ENCODE data around the gene URI1.
"Not testable (repeated sequence)": the region's sequence is repeated elsewhere in the genome, so short reads cannot be mapped to it uniquely, and the experiment has no call there.

URI1 gene

DNA sequence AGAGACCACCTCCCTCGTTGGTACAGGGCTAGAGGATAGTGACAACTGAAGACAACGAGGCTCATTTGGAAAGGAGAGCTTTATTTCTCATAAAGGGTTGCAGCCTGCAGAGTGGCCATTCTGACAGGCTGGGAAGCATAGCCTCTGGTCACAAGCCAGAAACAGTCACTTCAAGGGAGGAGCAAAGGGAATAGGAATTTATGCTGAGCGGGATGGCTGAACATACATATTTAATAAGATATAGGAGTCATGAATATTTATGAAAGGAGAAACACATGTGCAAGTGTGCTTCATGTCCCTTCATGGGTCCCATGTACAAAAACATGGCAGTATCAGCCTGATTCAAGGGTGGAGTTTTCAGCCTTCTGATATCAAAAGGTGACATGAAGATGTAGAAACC is 27.1 kb upstream of the URI1 start:
- no peak overlapping the region for H3K4me3 ChIP-seq (replicated peaks in 1 of 2; ENCODE audit: low read depth in 2 of 2, low read length in 2 of 2)
- TF ChIP-seq, protein P1, sequence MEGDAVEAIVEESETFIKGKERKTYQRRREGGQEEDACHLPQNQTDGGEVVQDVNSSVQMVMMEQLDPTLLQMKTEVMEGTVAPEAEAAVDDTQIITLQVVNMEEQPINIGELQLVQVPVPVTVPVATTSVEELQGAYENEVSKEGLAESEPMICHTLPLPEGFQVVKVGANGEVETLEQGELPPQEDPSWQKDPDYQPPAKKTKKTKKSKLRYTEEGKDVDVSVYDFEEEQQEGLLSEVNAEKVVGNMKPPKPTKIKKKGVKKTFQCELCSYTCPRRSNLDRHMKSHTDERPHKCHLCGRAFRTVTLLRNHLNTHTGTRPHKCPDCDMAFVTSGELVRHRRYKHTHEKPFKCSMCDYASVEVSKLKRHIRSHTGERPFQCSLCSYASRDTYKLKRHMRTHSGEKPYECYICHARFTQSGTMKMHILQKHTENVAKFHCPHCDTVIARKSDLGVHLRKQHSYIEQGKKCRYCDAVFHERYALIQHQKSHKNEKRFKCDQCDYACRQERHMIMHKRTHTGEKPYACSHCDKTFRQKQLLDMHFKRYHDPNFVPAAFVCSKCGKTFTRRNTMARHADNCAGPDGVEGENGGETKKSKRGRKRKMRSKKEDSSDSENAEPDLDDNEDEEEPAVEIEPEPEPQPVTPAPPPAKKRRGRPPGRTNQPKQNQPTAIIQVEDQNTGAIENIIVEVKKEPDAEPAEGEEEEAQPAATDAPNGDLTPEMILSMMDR (IDR thresholded peaks at IDR 0.05; ENCODE audit: low read depth, low read length), result no peak

DNA sequence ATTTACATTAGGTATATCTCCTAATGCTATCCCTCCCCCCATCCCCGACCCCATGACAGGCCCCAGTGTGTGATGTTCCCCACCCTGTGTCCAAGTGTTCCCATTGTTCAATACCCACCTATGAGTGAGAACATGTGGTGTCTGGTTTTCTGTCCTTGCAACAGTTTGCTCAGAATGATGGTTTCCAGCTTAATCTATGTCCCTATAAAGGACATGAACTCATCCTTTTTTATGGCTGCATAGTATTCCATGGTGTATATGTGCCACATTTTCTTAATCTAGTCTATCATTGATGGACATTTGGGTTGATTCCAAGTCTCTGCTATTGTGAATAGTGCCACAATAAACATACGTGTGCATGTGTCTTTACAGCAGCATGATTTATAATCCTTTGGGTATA is 26.2 kb upstream of the URI1 start:
- DNase-seq (ENCODE audit: low read depth in 2 of 2); H3K4me3 ChIP-seq (replicated peaks in 1 of 2; ENCODE audit: low read depth in 2 of 2, low read length in 2 of 2): not testable (repeated sequence)

More for the DNA sequence above, 27.1 kb upstream of the URI1 start:
- DNase-seq (ENCODE audit: low read depth in 2 of 2), result no peak

DNA sequence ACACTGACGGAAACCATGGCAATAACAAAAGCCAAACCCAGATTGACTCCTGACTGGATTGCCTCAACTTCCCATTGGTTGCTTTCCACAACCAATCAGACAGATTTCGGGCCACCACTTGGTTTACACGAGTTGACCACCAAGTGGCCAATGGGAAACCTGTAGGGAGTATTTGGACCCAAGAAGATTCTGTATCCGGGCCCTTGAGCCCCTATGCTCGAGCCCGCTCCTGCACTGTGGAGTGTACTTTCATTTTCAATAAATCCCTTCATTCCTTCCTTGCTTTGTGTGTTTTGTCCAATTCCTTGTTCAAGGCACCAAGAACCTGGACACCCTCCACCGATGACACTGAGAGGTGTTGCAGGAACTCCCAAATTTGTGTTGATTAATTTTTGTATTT is 24.1 kb upstream of the URI1 start:
- DNase-seq (ENCODE audit: low read depth in 2 of 2), result no peak
- TF ChIP-seq, protein P1 (IDR thresholded peaks at IDR 0.05; ENCODE audit: low read depth, low read length), result no peak
- no peak overlapping the region for H3K4me3 ChIP-seq (replicated peaks in 1 of 2; ENCODE audit: low read depth in 2 of 2, low read length in 2 of 2)

DNA sequence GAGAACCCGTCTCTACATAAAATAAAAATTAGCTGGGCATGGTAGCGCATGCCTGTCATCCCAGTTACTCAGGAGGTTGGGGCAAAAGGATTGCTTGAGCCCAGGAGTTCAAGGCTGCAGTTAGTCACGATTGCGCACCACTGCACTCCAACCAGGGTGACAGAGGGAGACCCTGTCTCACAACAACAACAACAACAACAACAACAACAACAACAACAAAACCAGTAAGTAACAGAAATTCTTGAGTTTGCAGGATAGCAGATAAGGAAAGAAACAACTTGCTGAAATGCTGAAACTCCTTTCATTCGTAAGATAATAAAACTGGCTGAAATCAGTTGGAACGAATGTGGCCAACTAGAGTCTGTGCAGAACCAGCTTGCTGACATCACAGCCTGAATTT is 23.1 kb upstream of the URI1 start:
- TF ChIP-seq, protein P1 (IDR thresholded peaks at IDR 0.05; ENCODE audit: low read depth, low read length), result no peak
- H3K4me3 ChIP-seq (replicated peaks in 1 of 2; ENCODE audit: low read depth in 2 of 2, low read length in 2 of 2), result no peak overlapping the region
- no peak for DNase-seq (ENCODE audit: low read depth in 2 of 2)

DNA sequence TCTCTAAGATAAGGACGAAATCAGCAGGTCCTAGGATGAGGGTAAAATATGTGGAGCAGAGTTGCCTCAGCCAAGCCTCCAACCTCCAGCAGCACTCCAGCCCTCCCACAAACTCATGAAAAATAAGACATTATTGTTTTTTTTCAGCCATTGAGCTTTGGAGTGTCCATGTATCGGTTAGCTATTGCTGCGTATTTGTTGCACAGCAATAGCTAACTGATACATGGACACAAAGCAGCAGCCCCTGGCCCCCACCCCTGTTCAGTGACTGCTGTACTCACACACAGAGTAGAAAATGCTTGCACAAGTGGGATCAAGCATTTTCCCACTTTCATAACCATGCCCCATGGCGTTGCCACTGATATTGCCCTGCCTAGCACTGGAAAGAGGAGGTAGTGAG is 19.1 kb upstream of the URI1 start:
- H3K4me3 ChIP-seq (replicated peaks in 1 of 2; ENCODE audit: low read depth in 2 of 2, low read length in 2 of 2), result no peak overlapping the region
- DNase-seq (ENCODE audit: low read depth in 2 of 2), result no peak
- TF ChIP-seq, protein P1 (IDR thresholded peaks at IDR 0.05; ENCODE audit: low read depth, low read length), result no peak

DNA sequence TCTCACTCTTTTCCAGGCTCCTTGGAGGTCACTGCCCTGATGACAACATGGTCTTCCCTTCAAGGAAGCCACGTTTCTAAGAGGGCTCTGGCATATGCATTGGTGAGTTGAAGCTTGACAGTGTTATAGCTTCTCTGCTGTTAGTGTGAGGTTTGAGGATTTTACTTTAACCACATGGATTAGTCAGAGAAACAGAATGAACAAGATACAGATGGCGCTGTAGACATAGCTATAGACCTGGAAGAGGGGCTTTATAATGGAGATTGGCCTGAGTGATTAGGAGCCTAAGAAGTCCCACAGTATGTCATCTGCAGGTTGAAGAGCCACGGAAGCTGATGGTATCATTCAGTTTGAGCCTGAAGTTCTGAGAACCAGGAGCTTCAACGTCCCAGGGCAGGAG is 18.4 kb upstream of the URI1 start:
- no peak overlapping the region for H3K4me3 ChIP-seq (replicated peaks in 1 of 2; ENCODE audit: low read depth in 2 of 2, low read length in 2 of 2)
- DNase-seq (ENCODE audit: low read depth in 2 of 2), result no peak
- TF ChIP-seq, protein P1 (IDR thresholded peaks at IDR 0.05; ENCODE audit: low read depth, low read length), result no peak

DNA sequence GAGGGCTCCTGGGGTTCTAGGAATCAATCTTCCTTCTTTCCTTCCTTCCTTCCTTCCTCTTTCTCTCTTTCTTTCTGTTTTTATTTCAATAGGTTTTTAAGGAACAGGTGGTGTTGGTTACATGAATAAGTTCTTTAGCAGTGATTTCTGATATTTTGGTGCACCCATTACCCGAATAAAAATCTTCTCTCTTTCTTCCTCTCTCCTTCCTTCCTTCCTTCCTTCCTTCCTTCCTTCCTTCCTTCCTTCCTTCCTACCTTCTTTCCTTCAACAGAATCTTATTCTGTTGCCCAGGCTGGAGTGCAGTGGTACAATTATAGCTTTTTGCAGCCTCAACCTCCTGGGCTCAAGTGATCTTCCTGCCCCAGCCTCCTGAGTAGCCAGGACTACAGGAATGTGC is 16.0 kb upstream of the URI1 start:
- no peak overlapping the region for H3K4me3 ChIP-seq (replicated peaks in 1 of 2; ENCODE audit: low read depth in 2 of 2, low read length in 2 of 2)
- TF ChIP-seq, protein P1 (IDR thresholded peaks at IDR 0.05; ENCODE audit: low read depth, low read length), result no peak
- no peak for DNase-seq (ENCODE audit: low read depth in 2 of 2)

Measured in cardiac fibroblast (primary cell).